ENCODE measurements around the gene RBMY1B.
"Not testable (repeated sequence)": the region's sequence is repeated elsewhere in the genome, so short reads cannot be mapped to it uniquely, and the experiment has no call there.

RBMY1B gene

DNA sequence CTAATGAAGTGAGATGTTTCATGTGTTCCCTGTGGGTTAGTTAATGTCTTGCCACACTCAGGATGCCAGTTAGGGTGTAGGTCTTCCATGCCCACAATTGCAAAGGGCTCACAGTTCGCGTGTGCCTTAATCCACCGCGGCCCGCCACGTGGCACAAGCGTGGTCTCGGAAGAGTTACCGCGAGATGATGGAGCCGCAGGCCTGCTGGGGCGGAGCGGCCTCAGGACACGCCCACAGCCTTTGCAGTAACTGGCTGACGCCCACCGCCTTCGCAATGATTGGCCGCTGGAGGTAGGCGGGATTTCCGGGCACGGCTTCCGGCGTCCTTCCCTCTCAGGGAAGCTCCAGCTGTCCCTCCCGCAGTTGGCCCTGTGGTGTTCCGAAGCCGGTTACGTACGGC is at the start of gene RBMY1B:
Gene RBMY1B, plus strand, starts transcription at position 301 of the 400 bp plus-strand sequence. CDS start 2,013 bp downstream, outside the sequence.
- not testable (repeated sequence) for DNase-seq (ENCODE audit: low read depth)

DNA sequence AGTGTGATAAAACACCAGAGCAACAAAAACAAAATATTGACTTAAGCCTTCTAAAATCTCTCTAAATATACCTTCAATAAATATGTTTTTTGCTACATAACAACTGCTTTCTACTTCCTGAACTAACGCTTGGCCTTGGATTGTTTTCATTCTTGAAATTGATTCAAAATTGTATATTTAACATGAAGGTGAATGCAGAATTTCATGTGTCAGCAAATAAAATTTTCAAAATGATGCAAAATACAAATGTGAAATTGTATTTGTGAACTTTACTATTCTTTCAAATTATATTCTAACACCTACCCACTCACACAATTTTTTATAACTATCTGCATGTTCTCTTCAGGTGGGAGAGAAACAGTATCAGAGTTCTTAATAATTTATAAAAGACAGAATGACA is 48.2 kb upstream of the RBMY1B start:
- not testable (repeated sequence) for DNase-seq (ENCODE audit: low read depth)

DNA sequence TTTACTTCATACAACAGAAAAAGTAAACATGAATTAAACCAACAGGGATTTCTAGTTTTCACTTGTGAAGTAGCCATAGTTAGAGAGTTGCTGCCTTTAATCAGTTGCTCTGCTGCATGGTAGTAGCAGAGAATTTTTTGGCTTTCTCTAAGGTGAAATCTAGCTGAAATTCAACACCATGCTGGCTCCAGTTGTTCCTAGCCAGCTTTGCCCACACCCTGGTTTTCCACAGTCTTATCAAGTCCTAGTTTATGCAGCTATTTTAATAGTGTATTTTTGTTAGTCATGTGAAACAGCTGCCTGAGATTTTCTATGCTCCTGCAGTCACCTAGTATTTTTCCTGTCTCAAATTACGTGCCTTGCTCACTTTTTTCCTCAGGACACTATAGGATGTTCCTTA is 28.2 kb upstream of the RBMY1B start:
- no peak for DNase-seq (ENCODE audit: low read depth)

DNA sequence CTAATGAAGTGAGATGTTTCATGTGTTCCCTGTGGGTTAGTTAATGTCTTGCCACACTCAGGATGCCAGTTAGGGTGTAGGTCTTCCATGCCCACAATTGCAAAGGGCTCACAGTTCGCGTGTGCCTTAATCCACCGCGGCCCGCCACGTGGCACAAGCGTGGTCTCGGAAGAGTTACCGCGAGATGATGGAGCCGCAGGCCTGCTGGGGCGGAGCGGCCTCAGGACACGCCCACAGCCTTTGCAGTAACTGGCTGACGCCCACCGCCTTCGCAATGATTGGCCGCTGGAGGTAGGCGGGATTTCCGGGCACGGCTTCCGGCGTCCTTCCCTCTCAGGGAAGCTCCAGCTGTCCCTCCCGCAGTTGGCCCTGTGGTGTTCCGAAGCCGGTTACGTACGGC is 23.4 kb downstream of the RBMY1B start, which contains the start of gene RBMY1A1:
Gene RBMY1A1, plus strand, starts transcription at position 301 of the 400 bp plus-strand sequence. CDS start 2,013 bp downstream, outside the sequence.
- not testable (repeated sequence) for DNase-seq (ENCODE audit: low read depth)

DNA sequence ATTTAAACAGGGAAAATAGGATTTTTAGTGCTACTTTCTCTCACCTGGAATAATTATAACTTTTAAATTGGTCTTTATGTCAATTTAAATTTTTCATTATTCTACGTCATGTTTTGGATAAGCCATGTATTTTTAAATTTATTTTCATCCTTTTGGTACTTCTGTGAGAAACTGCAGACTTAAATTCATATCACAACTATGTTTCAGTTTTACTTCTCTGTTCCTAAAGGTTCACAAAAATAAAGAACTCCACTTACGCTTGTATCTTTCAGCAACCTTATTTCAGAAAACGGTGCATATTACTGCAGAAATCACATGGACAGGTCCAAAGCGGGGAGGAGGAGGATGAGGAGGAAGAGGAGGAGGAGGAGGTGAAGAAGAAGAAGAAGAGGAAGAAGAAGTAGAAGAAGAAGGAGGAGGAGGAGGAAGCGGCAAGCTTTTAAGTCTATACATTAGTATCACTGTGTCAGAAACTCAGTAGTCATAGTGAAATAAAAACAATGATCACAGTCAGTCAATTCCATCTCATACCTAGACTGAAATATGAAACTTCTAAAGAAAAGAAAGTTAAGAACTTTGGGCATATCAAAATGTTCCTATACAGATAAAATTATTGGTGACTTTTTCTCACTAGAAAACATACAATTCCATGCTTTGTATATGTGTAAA is 48.3 kb downstream of the RBMY1B start:
- DNase-seq (ENCODE audit: low read depth): not testable (repeated sequence)

All from iris pigment epithelial cell (primary cell).